ENCODE measurements around the gene ERGIC1.

- no peak for TF ChIP-seq CTCF (IDR thresholded peaks at IDR 0.05)
- no peak for TF ChIP-seq POLR2A (IDR thresholded peaks at IDR 0.05)
These were observed 38.6 kb upstream of the ERGIC1 start for GRCh38 chr5:172795318-172795977.

Data from thyroid gland (tissue), 4 donors.